HCT116 (cell line): ENCODE data around the gene NFAT5. TPM values are rescaled to one million over a fixed set of nuclear protein-coding genes. Genes with fewer than 3 reads are reported as not detected.
A peak's percentile ranks its signal among the peaks of the same experiment; 100 is the strongest.

Source experiments
- ATAC-seq: fragments of 200-7000 bp; cut with Tn5 transposase; 2 replicates; pipeline ENCODE4 v1.9.1; 2020; ENCODE audit warnings: mild to moderate bottlenecking, moderate library complexity
- BruUV-seq: library from RNA; stranded (reverse); fragments of 400-500 nt; replicated peaks from 2 replicates; lab custom pipeline; 2021; lab: Mats Ljungman, UMichigan
- CTCF ChIA-PET: fragments of 300-600 bp; sonication (Branson Sonifier 250); formaldehyde crosslinking; loops from one replicate; lab custom pipeline; 2021; ENCODE audit warnings: antibody characterized with exemption; lab: Charles Lee
- POLR2A ChIA-PET: fragments of 300-600, 350-600 bp; sonication (Branson Sonifier 250); formaldehyde crosslinking; loops from one replicate; lab custom pipeline; 2021; ENCODE audit warnings: antibody characterized with exemption; lab: Charles Lee
- RAD21 ChIA-PET, 2 experiments: fragments of 300-600 bp; sonication (Branson Sonifier 250); formaldehyde crosslinking; loops; one replicate each; lab custom pipeline; 2023; ENCODE audit warnings: low total read pairs in 2 of 2; ENCODE audit not compliant: uncharacterized antibody in 2 of 2, unreplicated experiment in 2 of 2, low non-redundant PET in 1 of 2; lab: Charles Lee
- DNase-seq: peaks from one replicate; pipeline ENCODE4 v3.0.0-alpha.2; 2010; ENCODE audit warnings: low read depth, low spot score
- H2AFZ ChIP-seq: fragments of 200-600 bp; shearing (Covaris generic), sonication (generic); 2 replicates; pipeline ENCODE4 v1.6.1; 2017; ENCODE audit warnings: low read depth, mixed run types, mixed read lengths, antibody characterized with exemption, low read length; ENCODE audit not compliant: poor library complexity, severe bottlenecking
- H3K27ac ChIP-seq: 2 replicates; pipeline ENCODE4 v1.5.1; 2012; ENCODE audit warnings: low read depth, low read length
- H3K27me3 ChIP-seq: fragments of 200-600 bp; sonication (generic); 2 replicates; pipeline ENCODE4 v1.6.1; 2016; ENCODE audit warnings: mixed run types, low read length, mixed read lengths; ENCODE audit not compliant: insufficient read depth
- H3K36me3 ChIP-seq, 2 experiments: fragments of 200-500 bp in 1 of 2; fragments of 200-600 bp in 1 of 2; sonication (Bioruptor generic) in 1 of 2; sonication (generic) in 1 of 2; 2 replicates each; pipeline versions ENCODE4 v1.5.1 to v1.6.1; 2014 to 2016; ENCODE audit warnings: low read length in 2 of 2, inconsistent platforms in 1 of 2, mixed read lengths in 1 of 2, mixed run types in 1 of 2; ENCODE audit not compliant: insufficient read depth in 2 of 2, control insufficient read depth in 1 of 2
- H3K4me1 ChIP-seq, 2 experiments: fragments of 200-600 bp in 1 of 2; sonication (generic) in 1 of 2; 2 replicates each; pipeline versions ENCODE4 v1.5.1 to v1.6.1; 2012 to 2017; ENCODE audit warnings: low read length in 2 of 2, inconsistent platforms in 1 of 2, mild to moderate bottlenecking in 1 of 2, mixed read lengths in 1 of 2, mixed run types in 1 of 2, moderate library complexity in 1 of 2; ENCODE audit not compliant: insufficient read depth in 2 of 2, control insufficient read depth in 1 of 2
- H3K4me2 ChIP-seq: fragments of 200-600 bp; sonication (generic); 2 replicates; pipeline ENCODE4 v1.6.1; 2017; ENCODE audit warnings: mixed run types, low read length, mixed read lengths
- H3K4me3 ChIP-seq, 2 experiments: fragments of 200-600 bp in 1 of 2; sonication (generic) in 1 of 2; replicated peaks in 1 of 2; 2 replicates each; pipeline ENCODE4 v1.5.1; 2011 to 2016; ENCODE audit warnings: low read length in 2 of 2, control low read depth in 1 of 2, low read depth in 1 of 2, mild to moderate bottlenecking in 1 of 2, mixed read lengths in 1 of 2, mixed run types in 1 of 2
- H3K79me2 ChIP-seq: fragments of 200-600 bp; sonication (generic); 2 replicates; pipeline ENCODE4 v1.6.1; 2017; ENCODE audit warnings: mild to moderate bottlenecking, mixed run types, low read length, moderate library complexity, mixed read lengths; ENCODE audit not compliant: insufficient read depth
- H3K9ac ChIP-seq: fragments of 200-600 bp; sonication (generic); 2 replicates; pipeline ENCODE4 v1.6.1; 2016; ENCODE audit warnings: low read length, mixed read lengths
- H3K9me2 ChIP-seq: fragments of 200-600 bp; sonication (generic), shearing (Covaris generic); 2 replicates; pipeline ENCODE4 v1.6.1; 2017; ENCODE audit warnings: mixed run types, mild to moderate bottlenecking, moderate library complexity; ENCODE audit not compliant: insufficient read depth
- H3K9me3 ChIP-seq, 2 experiments: fragments of 200-500 bp in 1 of 2; fragments of 200-600 bp in 1 of 2; sonication (Bioruptor generic) in 1 of 2; sonication (generic) in 1 of 2; 2 replicates each; pipeline ENCODE4 v1.6.1; 2014 to 2017; ENCODE audit warnings: low read length in 2 of 2, mixed read lengths in 2 of 2, inconsistent platforms in 1 of 2, low read depth in 1 of 2, mild to moderate bottlenecking in 1 of 2, mixed run types in 1 of 2, moderate library complexity in 1 of 2; ENCODE audit not compliant: control insufficient read depth in 1 of 2, insufficient read depth in 1 of 2
- H4K20me1 ChIP-seq: fragments of 200-600 bp; sonication (generic), shearing (Covaris generic); 2 replicates; pipeline ENCODE4 v1.6.1; 2017; ENCODE audit warnings: mixed run types, mild to moderate bottlenecking, moderate library complexity; ENCODE audit not compliant: insufficient read depth
- ELF1 ChIP-seq: IDR thresholded peaks from 2 replicates; pipeline ENCODE4 v1.6.1; 2012; ENCODE audit warnings: low read depth, borderline replicate concordance
- EZH2phosphoT487 ChIP-seq: fragments of 200-600 bp; IDR thresholded peaks from 2 replicates; pipeline ENCODE4 v1.6.1; 2018; ENCODE audit warnings: antibody characterized with exemption, borderline replicate concordance
- FOSL1 ChIP-seq: IDR thresholded peaks from 2 replicates; pipeline ENCODE4 v1.6.1; 2012; ENCODE audit warnings: low read depth
- POLR2AphosphoS5 ChIP-seq: IDR thresholded peaks from 2 replicates; pipeline ENCODE4 v1.6.1; 2011; ENCODE audit warnings: mild to moderate bottlenecking, low read depth, low read length, moderate library complexity
- REST ChIP-seq: IDR thresholded peaks from 2 replicates; pipeline ENCODE4 v1.6.1; 2012; ENCODE audit warnings: low read depth
- SIN3A ChIP-seq: IDR thresholded peaks from 2 replicates; pipeline ENCODE4 v1.6.1; 2012; ENCODE audit warnings: low read depth
- SP1 ChIP-seq: IDR thresholded peaks from 2 replicates; pipeline ENCODE4 v1.6.1; 2012; ENCODE audit warnings: low read depth
- intact Hi-C: fragments of 100-400 bp; cut with micrococcal nuclease; formaldehyde crosslinking; loops from 2 replicates; pipeline ENCODE4 v1.10.0; 2022
- total RNA-seq: library from RNA; stranded (reverse); gene quantifications from one replicate; pipeline ENCODE4 v1.2.1, GENCODE V29; 2021; ENCODE audit not compliant: unreplicated experiment

NFAT5 gene
- total RNA-seq, 1 experiment from 2014 or later, result 67.4 TPM

- Histone ChIP-seq H2AFZ (no peak overlapping the region), H3K9me3 (no peaks in the 10 kb centered on the region), H3K27ac (0 out of 2 replicates have a peak overlapping the region, but pooled peaks have one; percentile 4), H3K36me3 (0 out of 4 replicates have a peak, but pooled peaks cover 2 to 3% of the 10 kb centered on the region in 2 experiments), H3K4me2 (no peak overlapping the region), H3K9me2 (no peaks in the 10 kb centered on the region), H4K20me1 (peaks cover 5% of the 10 kb centered on the region), H3K9ac (no peak overlapping the region), H3K79me2 (peaks cover 100% of the 10 kb centered on the region), H3K27me3 (no peaks in the 10 kb centered on the region), H3K4me1 (peaks cover 8 to 52% of the 10 kb centered on the region in 2 experiments), H3K4me3 (no peak overlapping the region)
- TF ChIP-seq FOSL1 (no peak), SP1 (no peak), POLR2AphosphoS5 (no peak)
- ChIA-PET CTCF (no interaction called here), RAD21 (no interaction called here), POLR2A (no interaction called here)
- DNase-seq (no peak), ATAC-seq (no peak)
- intact Hi-C loops, result no loop called here
- TSS peak; percentile 9 for BruUV-seq
These were observed 34.0 kb downstream of the NFAT5 start for GRCh38 chr16:69599731-69600130.

- H2AFZ ChIP-seq, result no peak overlapping the region
- H3K36me3 ChIP-seq, result 0 out of 4 replicates have a peak, but pooled peaks cover 2 to 3% of the 10 kb centered on the region in 2 experiments
- intact Hi-C loops, result no loop called here
- RAD21 ChIA-PET, result no interaction called here
- H3K9me3 ChIP-seq, result no peaks in the 10 kb centered on the region
- no TSS peak for BruUV-seq
- no peak for ATAC-seq
- no peaks in the 10 kb centered on the region for H3K27me3 ChIP-seq
- H3K4me2 ChIP-seq, result no peak overlapping the region
- H3K4me3 ChIP-seq, result no peak overlapping the region
- no peak overlapping the region for H3K27ac ChIP-seq
- no peak for DNase-seq
- H4K20me1 ChIP-seq, result peaks cover 5% of the 10 kb centered on the region
- TF ChIP-seq FOSL1 (no peak), REST (no peak), ELF1 (no peak), SIN3A (no peak), EZH2phosphoT487 (no peak)
- H3K9ac ChIP-seq, result no peak overlapping the region
- H3K4me1 ChIP-seq, result peaks cover 8 to 48% of the 10 kb centered on the region in 2 experiments
- POLR2A ChIA-PET, result no interaction called here
- peaks cover 100% of the 10 kb centered on the region for H3K79me2 ChIP-seq
- CTCF ChIA-PET, result no interaction called here
- H3K9me2 ChIP-seq, result no peaks in the 10 kb centered on the region
These were observed 34.4 kb downstream of the NFAT5 start for GRCh38 chr16:69600202-69600601.
